ENCODE data around the gene RPL15.

- TF ChIP-seq POLR2AphosphoS5 (IDR thresholded peaks at IDR 0.05) (no peak), POLR2A (IDR thresholded peaks at IDR 0.05) (no peak), CTCF (IDR thresholded peaks at IDR 0.05) (no peak)
These were observed 21.8 kb upstream of the RPL15 start for GRCh38 chr3:23895181-23895580.
